GM19438 (cell line): ENCODE results near the gene SPARC.
A peak's percentile ranks its signal among the peaks of the same experiment; 100 is the strongest.
"Not testable (repeated sequence)": the region's sequence is repeated elsewhere in the genome, so short reads cannot be mapped to it uniquely, and the experiment has no call there.

Experiments used
- ATAC-seq: cut with Tn5 transposase; IDR thresholded peaks from one replicate; pipeline ENCODE4 v1.9.1; 2021; ENCODE audit warnings: low read depth; ENCODE audit not compliant: unreplicated experiment

The SPARC gene, protein sequence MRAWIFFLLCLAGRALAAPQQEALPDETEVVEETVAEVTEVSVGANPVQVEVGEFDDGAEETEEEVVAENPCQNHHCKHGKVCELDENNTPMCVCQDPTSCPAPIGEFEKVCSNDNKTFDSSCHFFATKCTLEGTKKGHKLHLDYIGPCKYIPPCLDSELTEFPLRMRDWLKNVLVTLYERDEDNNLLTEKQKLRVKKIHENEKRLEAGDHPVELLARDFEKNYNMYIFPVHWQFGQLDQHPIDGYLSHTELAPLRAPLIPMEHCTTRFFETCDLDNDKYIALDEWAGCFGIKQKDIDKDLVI

DNA sequence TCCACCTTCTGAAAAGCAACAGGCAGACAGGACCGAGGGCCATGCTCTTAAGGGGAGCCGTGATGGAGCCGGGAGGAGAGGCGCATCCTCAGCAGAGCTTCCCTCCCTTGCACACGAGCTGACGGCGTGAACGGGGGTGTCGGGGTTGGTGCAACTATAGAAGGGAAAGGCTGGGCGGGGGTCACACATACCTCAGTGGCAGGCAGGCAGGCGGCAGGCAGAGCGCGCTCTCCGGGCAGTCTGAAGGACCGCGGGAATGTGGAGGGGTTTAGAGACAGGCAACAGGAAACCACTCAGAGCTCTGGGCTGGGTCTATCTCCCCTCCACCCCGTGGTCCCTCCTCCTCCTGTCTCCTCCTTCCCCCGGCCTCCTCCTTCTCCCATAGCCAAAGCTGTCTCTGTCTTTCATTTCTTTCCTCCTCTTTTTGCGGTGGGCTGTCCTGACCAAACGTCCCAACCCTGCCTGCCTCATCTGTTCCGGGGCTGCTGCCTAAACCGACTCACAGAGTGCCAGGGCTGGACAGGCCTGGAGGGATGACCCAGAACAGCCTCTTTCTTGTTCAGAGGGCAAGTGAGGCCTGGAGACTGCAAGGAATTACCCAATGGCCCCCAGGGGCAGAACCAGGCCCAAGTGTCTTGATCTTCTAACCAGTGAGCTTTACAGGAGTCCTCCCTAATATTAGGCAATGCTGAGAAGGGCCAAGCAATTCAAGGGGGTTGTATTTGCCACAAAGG, at the start of gene SPARC:
Gene SPARC (minus strand): TSS at position 242 of the 734 bp plus-strand sequence. CDS start 10,727 bp downstream, outside the sequence.
- ATAC-seq = peak; percentile 68

DNA sequence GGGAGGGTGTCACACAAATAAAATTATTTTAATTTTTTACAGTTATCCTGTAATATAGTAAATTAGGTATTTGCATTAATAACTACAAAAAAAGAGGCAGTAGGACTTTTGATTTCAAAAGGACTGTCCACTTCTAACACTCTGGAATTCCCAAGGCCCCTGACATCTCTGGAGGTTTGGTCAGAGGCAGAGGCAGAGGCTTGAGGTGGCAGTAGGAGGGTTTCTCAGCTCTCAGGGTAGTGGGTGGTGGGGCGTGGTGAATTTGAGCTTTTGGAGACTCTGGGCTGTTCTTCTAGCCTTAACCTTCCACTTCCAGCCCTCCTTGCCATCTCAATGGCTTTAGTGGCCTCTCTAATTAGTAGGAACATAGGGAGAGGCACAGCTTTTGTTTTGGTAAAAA, 48.9 kb upstream of the SPARC start:
- ATAC-seq = no peak

DNA sequence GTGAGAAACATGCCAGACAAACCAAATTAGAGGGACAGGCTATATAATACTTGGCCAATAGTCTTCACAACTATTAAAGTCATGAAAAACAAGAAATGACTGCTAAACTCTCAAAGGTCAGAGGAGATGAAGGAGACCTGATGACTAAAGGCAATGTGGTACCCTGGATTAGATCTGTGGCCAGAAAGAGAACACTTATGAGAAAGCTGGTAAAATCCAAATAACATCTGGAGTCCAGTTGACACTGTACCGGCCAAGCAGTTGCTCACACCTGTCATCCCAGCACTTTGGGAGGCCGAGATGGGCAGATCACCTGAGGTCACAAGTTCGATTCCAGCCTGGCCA, 47.3 kb upstream of the SPARC start:
- ATAC-seq = no peak

DNA sequence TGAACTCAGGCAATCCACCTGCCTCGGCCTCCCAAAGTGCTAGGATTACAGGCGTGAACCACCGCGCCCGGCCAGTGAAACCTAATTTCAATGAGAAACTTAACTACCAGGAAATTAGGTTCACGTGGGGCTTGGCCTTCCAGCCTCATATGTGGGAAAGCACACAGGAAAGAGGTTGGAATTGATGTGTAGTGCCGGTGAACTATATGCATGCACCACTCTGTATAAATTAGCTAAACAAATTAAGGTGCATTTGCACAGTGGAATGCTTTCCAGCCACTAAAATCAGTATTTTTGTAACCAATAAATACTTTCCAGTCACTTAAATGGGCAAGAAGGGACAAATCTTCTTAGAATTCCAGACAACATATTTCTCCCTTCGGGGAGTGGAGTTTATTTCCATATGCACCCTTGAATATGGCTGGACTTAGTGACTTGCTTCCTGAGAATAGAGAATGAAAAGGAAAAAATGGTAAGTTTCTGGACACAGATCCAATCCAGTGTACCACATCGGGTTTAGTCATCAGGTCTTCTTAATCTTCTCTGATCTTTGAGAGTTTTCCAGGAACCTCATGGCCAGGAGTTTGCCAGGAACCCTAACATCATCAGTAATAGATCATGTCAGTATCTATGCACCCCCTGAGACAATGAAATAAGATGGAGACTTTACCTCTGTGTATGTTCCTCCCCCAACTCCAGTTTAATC, 46.8 kb upstream of the SPARC start:
- no peak for ATAC-seq

DNA sequence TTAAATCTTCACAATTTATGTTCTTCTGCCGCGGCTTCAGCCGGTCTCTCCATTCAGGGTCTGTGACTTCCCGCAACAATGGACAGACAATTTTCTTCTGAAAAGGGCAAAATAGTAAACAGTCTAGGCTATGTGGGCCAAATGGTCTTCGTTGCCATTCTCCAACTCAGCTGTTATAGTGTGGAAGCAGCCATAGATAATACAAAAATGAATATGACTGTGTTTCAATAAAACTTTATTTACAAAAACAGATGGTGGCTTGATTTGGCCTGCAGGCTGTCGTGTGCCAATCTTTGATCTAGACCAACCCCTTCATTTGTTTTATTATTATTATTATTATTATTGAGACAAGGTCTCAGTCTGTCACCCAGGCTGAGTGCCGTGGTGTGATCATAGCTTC, 43.7 kb upstream of the SPARC start:
- ATAC-seq = no peak

DNA sequence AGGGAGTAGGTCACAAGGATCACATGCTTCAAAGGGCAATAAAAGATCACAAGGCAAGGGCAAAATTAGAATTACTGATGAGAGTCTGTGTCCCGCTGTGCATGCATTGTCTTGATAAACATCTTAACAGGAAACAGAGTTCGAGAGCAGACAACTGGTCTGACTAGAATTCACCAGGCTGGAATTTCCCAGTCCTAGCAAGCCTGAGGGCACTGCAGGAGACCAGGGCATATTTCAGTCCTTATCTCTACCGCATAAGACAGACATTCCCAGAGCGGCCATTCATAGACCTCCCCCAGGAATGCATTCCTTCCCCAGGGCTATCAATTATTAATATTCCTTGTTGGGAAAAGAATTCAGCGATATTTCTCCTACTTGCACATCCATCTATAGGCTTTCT, 42.9 kb upstream of the SPARC start:
- not testable (repeated sequence) for ATAC-seq

GRCh38 chr5:151724360-151724759, 37.6 kb upstream of the SPARC start:
- ATAC-seq = no peak

DNA sequence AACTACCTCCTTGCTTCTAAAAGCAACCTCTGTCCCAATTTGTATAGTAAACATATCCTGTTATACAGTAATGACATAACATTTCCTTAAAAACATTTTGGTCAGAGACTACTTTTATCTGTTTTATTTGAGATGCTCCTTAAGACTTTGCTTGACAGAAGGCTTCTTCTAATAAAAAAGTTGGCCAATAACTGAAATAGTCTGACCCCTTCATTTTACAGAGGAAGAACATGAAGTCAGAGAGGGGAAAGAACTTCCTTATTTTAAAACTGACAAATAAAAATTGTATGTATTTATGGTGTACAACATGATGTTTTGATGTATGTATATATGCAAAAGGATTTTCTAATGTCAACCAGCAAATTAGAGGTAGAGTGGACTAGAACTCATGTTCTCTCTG, 35.8 kb upstream of the SPARC start:
- ATAC-seq = no peak

GRCh38 chr5:151721812-151722391, 35.2 kb upstream of the SPARC start:
- ATAC-seq = peak; percentile 22

DNA sequence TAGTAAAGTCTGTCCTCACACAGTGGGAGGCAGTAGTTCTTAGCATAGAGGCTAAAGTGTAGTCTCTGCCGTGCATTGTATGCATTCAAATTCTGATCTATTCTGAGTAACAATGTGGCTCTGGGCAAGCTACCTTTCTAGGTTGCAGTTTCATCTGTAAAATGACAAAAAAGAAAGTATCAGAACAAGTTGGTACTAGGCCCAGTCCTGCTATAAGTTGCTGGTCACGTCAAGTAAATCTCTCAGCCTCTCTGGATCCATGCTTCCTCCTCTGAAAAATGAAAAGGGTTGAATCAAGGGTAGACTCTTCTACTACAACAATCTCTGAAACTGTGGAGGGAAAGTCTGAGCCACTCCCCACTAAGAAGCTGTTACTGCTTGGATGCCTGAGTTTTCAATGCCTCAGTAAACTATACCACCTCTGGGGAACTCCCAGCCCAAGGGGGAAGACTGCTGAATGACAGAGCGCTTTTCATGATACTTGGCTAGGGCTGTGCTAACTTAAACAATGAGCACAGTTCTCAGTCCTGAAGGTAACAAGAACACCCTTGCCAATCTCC, 34.5 kb upstream of the SPARC start:
- ATAC-seq = peak; percentile 82

DNA sequence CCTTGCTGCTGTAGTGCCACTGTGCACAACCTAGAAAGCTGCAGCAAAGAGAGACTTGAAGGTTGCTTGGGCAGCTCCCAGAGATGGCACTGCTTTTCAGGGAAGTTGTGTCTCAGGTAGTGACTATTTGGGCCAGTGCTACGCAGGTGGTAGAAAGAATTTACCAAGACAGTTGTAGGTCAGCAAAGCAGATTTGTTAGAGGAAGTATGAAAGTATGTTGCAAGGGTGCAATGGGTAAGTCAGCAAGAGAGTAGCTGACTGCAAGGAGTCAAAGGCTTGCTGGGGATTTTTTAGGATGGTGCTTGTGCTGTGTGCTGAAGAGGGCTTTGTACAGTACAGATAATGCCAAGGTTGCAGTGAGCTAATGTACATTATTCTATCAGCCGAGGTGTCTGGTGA, 33.5 kb upstream of the SPARC start:
- ATAC-seq = no peak

GRCh38 chr5:151719228-151720000, 32.7 kb upstream of the SPARC start:
- ATAC-seq = no peak

DNA sequence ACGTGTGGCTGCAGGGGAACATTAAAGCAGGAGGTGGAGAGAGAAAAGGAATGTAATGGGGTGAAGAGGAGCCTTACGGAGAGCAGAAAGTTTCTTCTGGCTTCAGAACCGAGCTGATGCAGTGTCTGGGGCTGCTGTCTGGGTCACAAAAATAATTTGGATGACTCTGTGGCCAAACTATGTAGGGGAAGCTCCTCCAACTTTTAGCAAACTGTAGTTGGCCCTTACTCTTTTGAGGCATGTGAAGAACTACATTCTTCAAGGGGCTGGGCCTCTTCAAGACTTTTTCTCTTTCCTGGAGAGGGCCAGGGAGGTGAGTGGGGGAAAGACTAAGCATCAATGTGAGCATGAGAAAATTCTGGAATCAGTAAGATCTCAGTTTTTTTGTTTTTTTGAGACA, 31.9 kb upstream of the SPARC start:
- ATAC-seq = no peak

DNA sequence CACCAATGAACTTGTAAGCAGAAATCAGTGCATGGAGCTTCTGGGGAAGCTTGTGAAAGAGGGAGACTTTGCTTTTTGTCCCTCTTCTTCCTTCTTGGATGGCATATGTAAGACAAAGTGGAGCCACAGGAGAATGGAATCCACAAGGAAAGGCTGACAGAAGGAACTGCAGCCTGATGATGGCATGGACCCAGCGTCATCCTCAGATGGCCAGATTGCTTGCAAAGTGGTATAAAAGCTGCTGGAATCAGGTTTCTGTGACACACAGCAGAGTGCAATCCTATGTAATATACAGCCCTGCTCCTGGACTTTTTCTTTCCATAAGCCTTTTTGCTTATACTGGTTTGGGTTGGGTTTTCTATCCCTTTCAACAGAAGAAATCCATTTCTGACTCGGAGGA, 31.4 kb upstream of the SPARC start:
- ATAC-seq = no peak

DNA sequence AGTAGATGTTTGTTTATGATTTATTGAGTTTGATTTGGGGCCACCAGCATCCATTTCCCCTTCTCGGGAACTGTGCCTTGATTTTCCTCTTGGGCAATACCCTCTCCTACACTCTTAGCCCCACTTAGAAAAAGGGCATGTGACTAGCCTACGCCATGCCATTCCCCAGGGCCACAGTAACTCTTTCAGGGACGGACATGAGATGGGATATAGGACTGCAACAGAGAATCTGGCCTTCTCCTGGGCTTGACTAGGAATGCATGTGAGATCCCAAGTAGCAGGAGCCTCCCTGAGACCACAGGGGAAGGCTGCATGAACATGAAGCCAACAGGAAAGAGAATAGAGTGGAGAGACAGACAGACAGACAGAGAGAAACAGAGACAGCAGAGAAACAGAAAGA, 30.7 kb upstream of the SPARC start:
- no peak for ATAC-seq

- no peak for ATAC-seq
These were observed 22.5 kb upstream of the SPARC start for GRCh38 chr5:151709109-151709735.

DNA sequence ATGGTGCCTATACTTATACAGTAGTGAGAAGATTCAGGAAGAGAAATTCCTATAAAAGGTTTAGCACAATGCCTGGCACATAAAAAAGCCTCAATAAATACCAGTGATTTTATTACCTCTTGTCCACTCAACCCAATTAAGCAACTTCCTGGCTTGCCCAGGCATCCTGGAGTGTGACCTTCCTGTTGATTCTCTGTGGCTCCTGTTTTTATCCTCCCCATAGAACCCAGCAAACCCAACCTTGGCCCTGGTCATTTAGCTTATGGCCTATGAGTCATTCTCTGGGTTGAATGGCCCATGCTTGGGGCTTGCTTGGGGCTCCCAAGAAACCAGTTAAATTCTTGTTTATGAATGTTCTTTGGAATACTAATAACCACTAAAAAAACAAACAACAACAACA, 21.4 kb upstream of the SPARC start:
- ATAC-seq = no peak

- no peak for ATAC-seq
These were observed 20.9 kb upstream of the SPARC start for GRCh38 chr5:151707567-151707966.

DNA sequence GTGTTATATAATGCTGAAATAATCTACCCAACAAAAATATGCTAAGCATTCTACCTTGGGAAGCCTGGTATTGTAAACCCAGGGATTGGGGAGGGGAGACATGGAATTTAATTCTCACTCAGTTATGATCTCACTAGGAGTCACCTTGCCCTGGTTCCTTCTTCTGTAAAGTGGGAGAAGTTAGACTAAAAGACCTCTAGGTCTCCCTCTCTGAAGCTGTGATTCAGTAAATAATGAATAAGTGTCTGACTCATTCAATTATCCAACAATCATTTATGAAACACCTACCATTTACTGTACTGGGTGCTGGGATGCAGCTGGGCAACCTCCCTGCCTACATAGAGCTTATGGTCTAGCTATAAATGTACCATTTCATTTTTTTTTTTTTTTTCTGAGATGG, 20.2 kb upstream of the SPARC start:
- ATAC-seq = no peak

GRCh38 chr5:151703780-151704179, 17.1 kb upstream of the SPARC start:
- ATAC-seq = no peak
